HG03457 (cell line): ENCODE results near the gene TGFBR1.

Source experiments
- ATAC-seq: cut with Tn5 transposase; IDR thresholded peaks from one replicate; pipeline ENCODE4 v1.9.1; 2021; ENCODE audit warnings: moderate number of reproducible peaks; ENCODE audit not compliant: unreplicated experiment

The TGFBR1 gene

DNA sequence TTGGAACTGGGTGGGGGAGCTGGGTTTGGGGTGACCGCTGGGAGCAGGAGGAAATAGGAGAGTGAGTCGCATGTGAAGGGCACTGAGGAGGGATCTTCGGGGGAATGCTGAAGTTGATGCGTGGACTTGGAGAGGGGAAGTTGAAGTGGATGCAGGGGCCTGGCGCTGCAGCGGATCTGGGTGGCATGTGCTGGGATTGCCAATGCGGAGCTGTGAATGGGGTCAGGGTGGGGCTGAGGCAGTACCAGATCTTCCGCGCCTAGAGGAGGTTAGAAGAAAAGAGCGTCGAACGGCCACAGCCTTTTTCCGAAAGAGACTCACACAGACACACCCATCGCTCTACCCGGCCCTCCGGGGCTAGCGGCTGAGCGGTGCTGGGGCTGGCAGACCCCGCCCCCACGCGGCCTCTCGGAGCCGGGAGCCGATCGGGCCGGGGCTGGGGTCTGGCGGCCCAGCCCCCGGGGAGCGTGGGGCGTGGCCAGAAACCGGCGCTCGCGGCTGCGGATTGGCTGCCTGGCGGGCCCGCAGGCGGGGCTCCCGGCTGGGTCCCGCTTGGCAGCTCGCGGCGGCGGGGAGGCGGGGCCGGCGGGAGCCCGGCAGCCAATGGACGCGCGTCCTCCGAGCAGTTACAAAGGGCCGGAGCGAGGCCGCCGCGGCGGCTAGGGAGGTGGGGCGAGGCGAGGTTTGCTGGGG, at the start of gene TGFBR1:
Gene TGFBR1, plus strand, starts transcription at position 655 of the 693 bp plus-strand sequence. CDS start 93 bp downstream, outside the sequence.
- ATAC-seq = peak; percentile 84

DNA sequence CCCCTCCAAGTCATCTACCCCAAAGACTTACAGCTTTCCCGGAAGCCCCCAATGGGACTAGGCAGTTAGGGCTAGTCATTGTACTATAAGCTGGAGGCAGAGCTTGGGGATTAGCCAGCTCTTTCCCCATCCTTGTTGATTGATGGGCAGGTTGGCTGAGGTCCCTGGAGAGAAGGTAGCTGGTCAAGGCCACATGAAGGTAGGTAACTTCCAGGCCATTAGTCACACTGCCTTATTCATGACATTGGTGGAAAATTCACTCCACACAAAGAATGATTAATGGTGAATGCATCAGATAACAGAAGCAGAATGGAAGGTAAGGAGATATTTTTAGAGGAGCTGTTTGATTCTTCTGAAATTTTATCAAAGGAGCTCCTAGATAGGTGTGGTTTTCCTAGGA, 49.5 kb upstream of the TGFBR1 start:
- no peak for ATAC-seq

DNA sequence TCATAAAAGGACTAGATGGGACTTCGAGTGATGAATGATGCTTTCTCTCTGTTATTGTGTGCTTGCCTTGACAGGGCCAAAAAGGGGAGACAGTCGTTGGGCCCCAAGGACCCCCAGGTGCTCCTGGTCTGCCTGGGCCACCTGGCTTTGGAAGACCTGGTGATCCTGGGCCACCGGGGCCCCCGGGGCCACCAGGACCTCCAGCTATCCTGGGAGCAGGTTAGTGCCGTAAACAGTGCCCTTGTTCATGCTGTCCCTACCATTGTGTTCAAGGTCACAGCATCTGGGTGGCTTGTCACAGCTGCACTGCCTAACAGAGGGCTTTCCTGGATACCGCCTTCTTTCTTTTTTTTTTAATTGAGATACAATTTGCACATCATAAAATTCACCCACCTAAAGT, 48.7 kb upstream of the TGFBR1 start:
- ATAC-seq = no peak

DNA sequence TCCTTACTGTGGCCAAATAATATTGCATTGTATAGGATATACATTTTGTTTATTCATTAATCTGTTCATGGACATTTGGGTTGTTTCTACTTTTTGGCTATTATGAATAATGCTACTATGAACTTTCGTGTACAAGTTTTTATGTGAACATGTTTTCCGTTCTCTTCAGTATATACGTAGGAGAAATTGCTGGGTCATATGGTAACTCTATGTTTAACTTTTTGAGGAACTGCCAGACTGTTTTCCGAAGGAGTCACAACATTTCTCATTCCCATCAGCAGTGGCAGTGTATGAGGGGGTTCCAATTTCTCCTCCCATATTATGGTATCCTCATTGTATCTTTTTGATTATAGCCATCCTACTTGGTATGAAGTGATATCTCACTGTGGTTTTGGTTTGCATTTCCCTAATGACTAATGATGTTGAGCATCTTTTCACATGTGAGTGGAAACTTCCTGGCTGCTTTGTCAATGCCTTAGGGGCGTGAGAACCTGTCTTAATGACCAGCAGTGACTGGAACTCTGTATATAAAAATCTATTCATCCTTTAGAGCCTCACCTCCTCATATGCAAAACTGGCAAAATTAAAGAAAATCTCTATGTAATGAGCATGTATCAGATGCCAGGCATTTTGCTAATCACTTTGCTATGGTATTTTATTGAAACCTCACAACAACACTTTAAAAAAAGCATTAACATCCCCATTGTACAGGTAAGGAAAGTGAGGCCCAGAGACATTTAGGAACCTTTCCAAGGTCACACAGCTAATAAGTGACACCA, 47.8 kb upstream of the TGFBR1 start:
- no peak for ATAC-seq

DNA sequence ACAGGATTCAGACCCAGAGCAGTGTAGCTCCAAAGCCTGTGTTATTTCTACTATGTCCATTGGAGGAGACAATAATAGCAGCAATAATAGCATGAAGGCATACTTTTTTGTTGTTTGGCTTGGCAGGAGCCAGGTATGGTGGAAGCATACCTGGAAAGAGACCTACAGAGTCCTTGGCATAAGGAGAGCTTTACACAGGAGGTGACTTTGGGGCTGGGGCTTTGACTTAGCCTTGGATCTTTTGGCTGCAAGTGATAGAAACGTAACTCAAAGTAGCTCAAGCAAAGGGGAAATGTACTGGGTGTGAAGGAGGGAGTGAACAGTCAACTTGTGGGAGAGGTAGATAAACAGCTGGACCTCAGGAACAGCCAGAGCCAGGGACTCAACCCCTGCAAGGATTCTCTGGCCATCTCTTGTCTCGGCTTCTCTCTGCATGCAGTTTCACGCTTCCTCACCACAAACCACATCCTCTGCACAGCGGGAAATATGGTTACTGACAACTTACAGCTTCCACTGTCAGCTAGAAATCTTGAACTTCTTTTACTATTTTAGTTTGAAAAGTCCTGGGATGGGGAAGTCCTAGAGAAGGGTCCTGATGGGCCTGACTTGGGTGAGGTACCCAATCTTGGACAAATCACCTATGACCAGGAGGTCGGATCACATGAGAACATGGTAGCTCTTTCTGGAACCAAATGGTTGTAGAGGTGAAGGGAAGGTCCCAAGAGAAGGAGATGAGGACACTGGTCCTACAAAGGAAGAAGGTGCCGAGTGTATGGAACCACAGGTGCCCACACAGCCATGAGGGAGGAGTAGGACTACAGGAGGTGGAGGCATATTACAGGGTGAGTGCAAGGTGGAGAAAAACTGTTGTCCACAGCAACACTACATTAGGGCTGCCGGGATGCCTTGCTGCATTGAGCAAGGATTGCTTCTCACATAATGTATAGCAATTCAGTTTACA, 47.0 kb upstream of the TGFBR1 start:
- peak; percentile 65 for ATAC-seq

DNA sequence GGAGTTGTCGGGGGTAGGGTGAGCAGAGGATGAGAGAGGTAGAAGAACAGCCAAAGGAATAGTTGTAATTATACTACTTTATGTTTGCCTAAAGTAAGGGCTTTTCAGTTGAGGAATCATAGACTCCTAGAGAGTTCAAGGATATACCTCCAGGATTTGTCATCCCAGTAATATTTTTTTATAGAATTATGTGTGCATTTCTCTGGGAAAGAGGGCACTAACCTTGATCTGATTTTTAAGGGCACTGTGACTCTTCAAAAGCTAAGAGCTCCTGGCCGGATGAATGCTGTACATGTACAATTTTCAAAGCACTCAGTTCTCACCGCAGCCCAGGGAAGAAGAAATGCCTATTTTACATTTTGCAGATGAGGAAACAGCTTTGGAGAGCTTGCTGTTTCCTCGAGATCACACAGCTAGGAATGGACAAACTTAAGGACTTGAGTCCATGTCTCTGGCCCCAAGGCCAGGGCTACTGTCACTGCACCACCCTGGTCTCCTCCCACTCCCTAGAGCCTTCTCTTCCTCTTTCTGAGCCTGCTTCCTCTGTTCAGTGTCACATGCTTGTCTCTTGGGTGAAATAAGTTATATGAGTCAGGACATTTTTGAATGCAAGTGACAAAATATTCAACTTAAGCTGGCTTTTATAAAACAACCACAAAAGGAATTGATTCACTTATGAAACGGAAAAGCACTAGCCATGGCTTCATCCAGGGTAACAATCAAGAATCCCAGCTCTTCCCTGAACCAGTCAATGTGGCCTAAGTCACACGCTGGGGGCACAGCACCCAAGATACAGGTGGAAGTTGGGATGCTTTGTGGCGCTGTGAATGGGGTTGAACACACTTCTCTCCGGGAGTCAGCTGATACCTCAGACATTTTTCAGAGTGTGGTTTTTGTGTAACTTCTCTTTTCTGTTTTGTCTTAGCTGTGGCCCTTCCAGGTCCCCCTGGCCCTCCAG, 45.7 kb upstream of the TGFBR1 start:
- peak; percentile 43 for ATAC-seq

DNA sequence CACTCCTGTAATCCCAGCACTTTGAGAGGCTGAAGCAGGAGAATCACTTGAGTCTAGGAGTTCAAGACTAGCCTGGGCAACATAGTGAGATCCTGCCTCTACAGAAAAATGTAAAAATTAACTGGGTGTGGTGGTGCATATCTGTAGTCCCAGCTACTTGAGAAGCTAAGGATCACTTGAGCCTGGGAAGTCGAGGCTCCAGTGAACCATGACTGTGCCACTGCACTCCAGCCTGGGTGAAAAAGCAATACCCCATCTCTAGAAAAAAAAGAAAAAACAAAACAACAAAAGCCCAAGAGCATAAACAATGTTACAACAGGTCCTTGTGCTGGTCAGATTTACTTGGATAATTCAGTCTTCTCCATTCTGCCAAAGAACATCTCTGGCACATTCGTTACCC, 44.3 kb upstream of the TGFBR1 start:
- no peak for ATAC-seq

DNA sequence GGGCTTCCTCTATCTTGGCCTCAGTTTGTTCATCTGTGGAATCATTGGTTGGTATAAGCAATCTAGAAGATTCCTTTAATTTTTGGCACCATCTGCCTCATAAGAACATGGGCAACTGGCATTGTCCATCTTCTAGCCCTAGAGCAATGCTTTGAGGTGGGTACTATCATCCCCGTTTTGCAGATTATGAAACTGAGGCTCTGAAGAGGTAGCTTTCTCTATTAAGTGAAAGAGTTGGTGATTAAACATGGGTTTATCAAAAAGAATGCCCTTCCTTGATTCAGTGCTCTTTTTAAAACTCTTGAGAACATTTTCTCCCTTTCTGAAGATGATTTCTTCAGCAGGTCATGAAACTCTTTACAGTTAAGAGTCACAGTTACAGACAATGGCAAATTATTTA, 42.4 kb upstream of the TGFBR1 start:
- no peak for ATAC-seq

DNA sequence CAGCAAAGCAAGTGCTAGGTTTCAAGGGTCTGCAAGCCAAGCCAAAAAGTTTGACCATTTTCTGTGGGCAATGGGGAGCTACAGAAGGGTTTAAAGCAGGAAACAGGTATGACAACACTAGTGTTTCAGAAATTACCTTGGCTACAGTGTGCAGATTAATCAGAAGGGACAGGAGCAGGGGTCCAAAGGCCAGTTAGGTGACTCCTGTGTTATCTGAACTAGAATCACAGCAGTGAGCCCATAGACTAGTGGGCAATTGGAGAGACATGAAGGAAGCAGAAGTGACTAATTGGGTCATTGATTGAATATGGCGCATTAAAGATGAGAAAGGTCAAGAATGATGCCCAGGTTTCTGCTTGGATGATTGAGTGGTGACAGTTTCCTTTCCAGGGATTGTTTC, 41.4 kb upstream of the TGFBR1 start:
- no peak for ATAC-seq

DNA sequence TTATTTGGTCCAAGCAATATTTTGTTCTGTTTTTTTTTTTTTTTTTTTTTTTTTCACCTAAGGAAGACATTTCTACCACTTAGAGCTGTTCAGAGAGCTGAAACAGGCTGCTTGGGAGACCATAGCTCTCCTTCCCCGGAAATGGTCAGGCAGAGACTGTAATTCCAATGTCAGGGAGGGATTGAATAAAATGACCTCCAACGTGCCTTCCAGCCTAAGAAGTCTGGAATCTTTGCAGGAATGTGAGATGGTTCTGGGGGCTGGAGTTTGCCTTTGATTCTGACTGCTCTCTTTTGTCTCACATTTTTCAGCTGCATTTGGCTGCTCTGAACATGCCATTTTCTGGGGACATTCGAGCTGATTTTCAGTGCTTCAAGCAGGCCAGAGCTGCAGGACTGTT, 38.3 kb upstream of the TGFBR1 start:
- no peak for ATAC-seq

DNA sequence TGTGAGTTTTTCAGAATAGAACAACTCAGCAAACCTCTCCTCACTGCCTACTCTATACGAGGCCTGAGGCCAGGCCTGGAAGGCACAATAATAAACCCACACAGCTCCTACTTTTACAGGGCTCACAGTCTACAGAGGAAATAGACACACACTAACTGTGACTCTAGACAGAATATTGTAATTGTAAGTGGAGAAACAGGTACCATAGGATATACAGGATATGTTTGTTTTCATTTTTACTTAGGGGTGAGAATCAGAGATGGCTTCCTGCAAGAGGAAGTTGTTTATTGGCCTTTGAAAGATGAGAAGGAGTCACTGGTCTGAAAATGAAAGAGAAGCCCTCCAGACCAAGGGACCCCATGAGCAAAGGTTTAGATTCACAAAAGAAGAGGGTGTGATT, 35.8 kb upstream of the TGFBR1 start:
- no peak for ATAC-seq

DNA sequence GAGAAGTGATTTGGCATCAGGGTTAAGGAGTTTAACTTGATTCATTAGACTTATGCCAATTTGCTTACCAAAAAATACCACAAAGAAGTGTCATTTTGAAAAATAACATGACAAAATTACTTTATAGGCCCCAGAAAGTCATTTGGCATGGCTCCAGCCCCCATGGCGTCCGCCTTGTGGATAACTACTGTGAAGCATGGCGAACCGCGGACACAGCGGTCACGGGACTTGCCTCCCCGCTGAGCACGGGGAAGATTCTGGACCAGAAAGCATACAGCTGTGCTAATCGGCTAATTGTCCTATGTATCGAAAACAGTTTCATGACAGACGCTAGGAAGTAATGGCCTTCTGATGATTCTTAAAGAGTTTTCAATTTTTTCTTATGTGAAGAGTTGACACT, 35.4 kb upstream of the TGFBR1 start:
- no peak for ATAC-seq

DNA sequence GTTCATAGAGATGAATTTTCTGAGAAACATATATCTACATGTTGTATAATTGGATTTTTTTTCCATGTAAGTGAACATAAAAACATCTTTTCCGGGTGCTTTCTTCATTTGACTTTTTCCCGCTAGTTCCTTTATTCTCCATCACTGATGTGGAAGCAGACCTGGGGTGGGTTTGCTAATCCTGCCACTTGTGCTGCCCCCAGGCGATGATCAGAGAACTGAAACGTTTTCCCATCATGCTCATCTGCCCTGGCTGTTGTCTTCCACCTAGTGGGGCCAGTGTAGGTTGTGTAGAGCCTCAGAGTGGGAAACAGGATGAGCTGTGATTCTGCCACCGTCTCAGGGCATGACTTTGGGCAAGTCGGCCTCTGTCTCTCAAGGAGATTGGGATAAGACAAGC, 34.2 kb upstream of the TGFBR1 start:
- no peak for ATAC-seq

DNA sequence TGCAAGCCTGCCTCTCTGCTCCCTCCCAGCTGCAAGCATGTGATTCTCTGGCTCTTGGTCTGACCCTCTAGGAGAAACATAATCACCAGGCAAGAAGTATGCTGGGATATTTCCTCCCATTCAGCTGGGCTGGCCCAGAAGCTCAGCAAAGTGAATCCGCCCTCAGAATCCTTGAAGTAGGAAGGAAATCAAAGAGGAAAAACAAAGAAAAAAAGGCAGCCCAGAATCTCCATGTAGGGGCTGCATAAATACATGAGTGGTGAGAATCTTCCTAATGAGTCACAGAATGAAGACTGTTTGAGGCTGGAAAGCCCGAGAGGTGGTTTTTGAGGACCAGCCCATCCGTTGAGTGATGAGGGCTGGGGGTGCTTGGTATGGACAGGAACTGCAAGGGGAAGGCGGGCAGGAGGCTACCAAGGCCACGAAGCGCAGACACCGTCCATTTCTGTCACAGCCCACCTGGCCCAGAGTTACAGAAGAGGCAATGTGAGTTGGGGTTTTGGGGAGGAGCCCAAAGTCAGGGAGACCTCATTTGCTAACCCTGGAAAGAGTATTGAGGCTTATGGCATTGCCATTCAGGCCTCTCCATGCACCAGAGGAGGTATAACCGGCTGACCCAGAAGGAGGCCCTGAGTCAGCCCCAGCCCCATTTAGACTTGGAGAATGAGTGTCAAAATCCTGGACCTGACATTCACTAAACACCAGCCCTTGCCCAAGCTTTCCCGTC, 33.4 kb upstream of the TGFBR1 start:
- no peak for ATAC-seq

DNA sequence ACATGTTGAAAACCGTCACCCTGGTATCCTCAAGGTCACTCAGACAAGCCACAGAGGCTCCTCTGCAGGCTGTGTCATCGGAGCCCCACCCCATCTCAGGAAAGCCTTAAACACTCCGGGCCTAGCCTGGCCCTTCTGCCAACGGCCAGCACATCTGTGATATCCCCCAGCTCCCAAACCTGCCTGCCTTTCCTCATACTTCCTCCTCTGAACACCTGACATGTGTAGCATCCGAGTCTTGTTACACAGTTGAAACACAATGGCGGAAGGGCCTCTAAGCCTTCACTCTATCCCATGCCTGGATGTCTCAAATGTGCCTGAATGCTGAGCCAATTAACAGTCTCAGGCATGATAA, 32.9 kb upstream of the TGFBR1 start:
- no peak for ATAC-seq

DNA sequence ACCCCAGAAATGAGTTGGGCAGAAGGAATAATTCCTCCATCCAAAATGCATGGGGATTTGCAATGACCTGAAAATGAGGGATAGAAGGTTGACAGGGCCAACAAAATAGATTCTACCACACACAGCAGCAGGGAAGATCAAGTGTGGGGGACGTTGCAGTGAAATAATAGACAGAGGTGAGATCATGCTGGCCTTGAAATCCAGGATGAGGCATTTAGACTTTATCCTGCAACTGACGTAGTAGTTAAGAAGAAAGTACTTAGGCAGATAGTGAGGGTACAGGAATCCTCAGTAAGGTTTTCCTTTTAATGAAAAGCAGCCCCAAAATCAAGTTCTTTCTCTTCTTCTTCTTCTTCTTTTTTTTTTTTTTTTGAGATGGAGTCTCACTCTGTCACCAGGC, 31.6 kb upstream of the TGFBR1 start:
- ATAC-seq = no peak

DNA sequence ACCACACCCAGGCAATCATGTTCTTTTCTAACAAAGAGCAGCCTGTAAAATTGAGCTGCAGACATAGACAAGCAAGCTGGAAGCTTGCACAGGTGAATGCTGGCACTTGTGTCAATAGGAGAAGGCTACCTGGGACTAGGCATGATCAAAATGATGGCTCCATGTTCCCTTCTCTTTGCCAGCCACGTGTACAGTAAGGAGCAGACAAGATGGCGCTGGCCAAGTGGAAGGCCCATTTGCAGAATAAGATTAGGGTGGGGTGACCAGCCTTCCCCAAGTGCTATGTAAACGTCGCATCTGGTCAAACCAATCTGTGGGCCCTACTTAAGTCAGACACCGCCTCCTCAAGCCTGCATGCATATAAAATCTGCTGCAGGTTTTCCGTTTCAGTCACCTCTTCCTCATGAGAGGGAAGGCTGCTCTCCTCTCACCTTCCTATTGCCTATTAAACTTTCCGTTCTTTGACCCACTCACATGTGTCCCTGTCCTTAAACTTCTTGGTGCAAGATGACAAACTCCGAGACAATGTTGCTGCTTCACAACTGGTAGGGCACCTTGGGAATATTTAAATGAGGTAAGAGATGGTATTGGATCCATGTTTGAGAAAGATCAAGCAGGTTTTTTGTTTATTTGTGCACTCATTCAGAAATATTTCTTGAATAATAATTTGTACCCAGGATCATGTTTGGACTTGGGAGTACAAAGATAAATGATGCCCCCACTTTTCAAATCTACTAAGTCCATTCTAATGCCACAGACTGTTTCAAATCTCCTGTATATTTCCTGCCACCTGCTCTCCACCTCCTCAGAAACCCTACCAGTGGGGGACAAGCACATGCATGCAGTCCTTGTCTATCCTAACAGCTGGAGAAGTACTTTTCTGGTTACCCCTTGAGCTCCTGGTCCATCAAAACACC, 30.7 kb upstream of the TGFBR1 start:
- ATAC-seq = no peak

DNA sequence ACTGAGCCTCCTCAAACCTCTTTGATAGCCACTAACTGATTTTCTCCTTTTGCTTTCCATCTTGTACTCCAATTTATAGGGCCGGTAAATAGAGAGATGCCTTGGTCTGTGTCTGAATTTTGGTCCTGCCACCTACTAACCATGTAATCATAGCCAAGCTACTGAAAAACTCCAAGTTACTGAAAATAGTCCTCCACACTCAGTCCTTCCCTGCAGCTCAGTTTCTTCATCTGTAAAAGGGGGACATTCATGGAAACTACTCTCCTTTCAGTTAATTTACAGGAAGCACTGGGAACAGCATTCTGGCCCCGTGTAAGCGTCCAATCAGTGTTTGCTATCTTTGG, 30.0 kb upstream of the TGFBR1 start:
- no peak for ATAC-seq
